GM12878 (cell line): ENCODE data around the gene ECM2. TPM values are rescaled to one million over a fixed set of nuclear protein-coding genes. Genes with fewer than 3 reads are reported as not detected.

ENCODE experiments used
- ATAC-seq: fragments of 200-7000 bp; cut with Tn5 transposase; 3 replicates; pipeline ENCODE4 v1.9.1; 2020; ENCODE audit warnings: mild to moderate bottlenecking, moderate library complexity
- BruUV-seq: library from RNA; stranded (reverse); fragments of 400-500 nt; replicated peaks from 2 replicates; lab custom pipeline; 2021; lab: Mats Ljungman, UMichigan
- CTCF ChIA-PET: fragments of 300-600 bp; sonication (Branson Sonifier 250); formaldehyde crosslinking; extraction: SDS; loops from one replicate; lab custom pipeline; 2021; ENCODE audit warnings: inconsistent platforms; lab: Yijun Ruan, JAX
- POLR2A ChIA-PET: fragments of 350-600 bp; formaldehyde crosslinking; extraction: SDS; loops from one replicate; lab custom pipeline; 2021; ENCODE audit warnings: inconsistent platforms; lab: Charles Lee
- RAD21 ChIA-PET: fragments of 300-600 bp; sonication (Branson Sonifier 250); formaldehyde crosslinking; loops from one replicate; lab custom pipeline; 2023; ENCODE audit warnings: antibody characterized with exemption; ENCODE audit not compliant: unreplicated experiment; lab: Charles Lee
- SMC1A ChIA-PET: fragments of 300-600 bp; sonication (Branson Sonifier 250); formaldehyde crosslinking; loops from one replicate; lab custom pipeline; 2023; ENCODE audit not compliant: unreplicated experiment, uncharacterized antibody; lab: Charles Lee
- DNase-seq: peaks from one replicate; pipeline ENCODE4 v3.0.0-alpha.2; 2011; ENCODE audit warnings: low read depth, low spot score
- FAIRE-seq: peaks from 3 replicates; lab custom pipeline; 2011; peaks lifted over from hg19 to GRCh38; lab: Jason Lieb, UNC
- H2AFZ ChIP-seq: 2 replicates; pipeline ENCODE4 v1.6.0; 2011; ENCODE audit warnings: low read depth, low read length, control low read depth; ENCODE audit not compliant: control insufficient read depth
- H3K27ac ChIP-seq: 2 replicates; pipeline ENCODE4 v1.5.1; 2011; ENCODE audit warnings: control low read depth; ENCODE audit not compliant: control insufficient read depth, insufficient read depth
- H3K27me3 ChIP-seq, 2 experiments: replicated peaks in 1 of 2; 2 replicates each; pipeline versions ENCODE4 v1.6.0 to v1.6.1; 2011; ENCODE audit warnings: low read length in 1 of 2; ENCODE audit not compliant: control insufficient read depth in 2 of 2, insufficient read depth in 2 of 2
- H3K36me3 ChIP-seq, 2 experiments: 2 replicates each; pipeline ENCODE4 v1.5.1; 2011; ENCODE audit warnings: low read length in 1 of 2; ENCODE audit not compliant: control insufficient read depth in 2 of 2, insufficient read depth in 2 of 2
- H3K4me1 ChIP-seq: 2 replicates; pipeline ENCODE4 v1.6.1; 2011; ENCODE audit warnings: mild to moderate bottlenecking, low read length, moderate library complexity, mixed read lengths; ENCODE audit not compliant: control insufficient read depth, insufficient read depth
- H3K4me2 ChIP-seq: 2 replicates; pipeline ENCODE4 v1.6.0; 2011; ENCODE audit warnings: control low read depth; ENCODE audit not compliant: control insufficient read depth, insufficient read depth
- H3K4me3 ChIP-seq: fragments of 200-600 bp; sonication (generic); 2 replicates; pipeline ENCODE4 v1.5.1; 2016
- H3K79me2 ChIP-seq: 2 replicates; pipeline ENCODE4 v1.6.0; 2011; ENCODE audit warnings: low read length; ENCODE audit not compliant: control insufficient read depth, insufficient read depth
- H3K9ac ChIP-seq: 2 replicates; pipeline ENCODE4 v1.8.0; 2011; ENCODE audit warnings: low read length, control low read depth, mixed read lengths; ENCODE audit not compliant: control insufficient read depth, insufficient read depth
- H3K9me3 ChIP-seq: replicated peaks from 3 replicates; pipeline ENCODE4 v1.5.1; 2011; ENCODE audit warnings: mild to moderate bottlenecking, low read length; ENCODE audit not compliant: control insufficient read depth, insufficient read depth
- H4K20me1 ChIP-seq: 2 replicates; pipeline ENCODE4 v1.6.0; 2011; ENCODE audit not compliant: control insufficient read depth, insufficient read depth
- FOXM1 ChIP-seq: IDR thresholded peaks from 2 replicates; pipeline ENCODE4 v1.6.1; 2012; ENCODE audit warnings: low read depth, mild to moderate bottlenecking, inconsistent platforms, low read length, moderate library complexity
- RBBP5 ChIP-seq: fragments of 200-600 bp; sonication (generic); conservative IDR thresholded peaks from 2 replicates; pipeline ENCODE4 v1.6.1; 2016
- RUNX3 ChIP-seq: IDR thresholded peaks from 2 replicates; pipeline ENCODE4 v1.6.1; 2012; ENCODE audit warnings: low read length, inconsistent platforms
- ZNF24 ChIP-seq: fragments of 450-650 bp; IDR thresholded peaks from 2 replicates; pipeline ENCODE4 v1.6.1; 2017; ENCODE audit warnings: antibody characterized with exemption, mild to moderate bottlenecking
- WGBS: methylation state at CpG from one replicate; pipeline ENCODE4 v1.1.6; 2016; ENCODE audit warnings: low lambda C conversion rate; ENCODE audit not compliant: insufficient replicate concordance, insufficient coverage; ENCODE audit errors: missing lambda C conversion rate; 5-methylcytosine and 5-hydroxymethylcytosine counted together
- in situ Hi-C: fragments of 300-500 bp; cut with MboI; formaldehyde crosslinking; loops from 9 replicates; pipeline ENCODE4 v1.14.3; 2018; ENCODE audit warnings: mixed read lengths
- intact Hi-C: fragments of 100-400 bp; cut with micrococcal nuclease; formaldehyde crosslinking; loops from one replicate; pipeline ENCODE4 v1.14.2; 2022; ENCODE audit not compliant: unreplicated experiment
- polyA plus RNA-seq, 11 experiments: library from polyadenylated mRNA; depleted of rRNA in 4 of 11; unstranded in 6 of 11; stranded (reverse) in 5 of 11; fragments of >200 nt; fragmentation: Nextera tagmentation in 4 of 11; fragmentation: Illumina TruSeq in 1 of 11; extraction: Ambion mirVana in 4 of 11; extraction: Trizol in 1 of 11; gene quantifications; 1 replicate in 1 of 11; 2 replicates in 10 of 11; pipeline versions ENCODE4 v1.2.1 to v1.2.3, GENCODE V29; 2011 to 2016; ENCODE audit warnings: inconsistent platforms in 2 of 11, missing spikeins in 2 of 11, low read depth in 1 of 11
- total RNA-seq, 4 experiments: library from RNA; depleted of rRNA in 3 of 4; stranded (reverse); fragments of >200 nt in 3 of 4; fragmentation: Illumina TruSeq in 1 of 4; extraction: Trizol in 1 of 4; gene quantifications; 2 replicates each; pipeline versions ENCODE4 v1.2.1 to v1.2.3, GENCODE V29; 2013 to 2021
- TF ChIP-seq, protein P1 (sequence below): IDR thresholded peaks from 2 replicates; pipeline ENCODE4 v1.6.1; 2011; ENCODE audit warnings: borderline replicate concordance, low read depth, mild to moderate bottlenecking, moderate library complexity, mixed read lengths, low read length; ENCODE audit not compliant: insufficient read depth; ENCODE audit errors: extremely low read length
- TF ChIP-seq, protein P2 (sequence below): fragments of 450-650 bp; IDR thresholded peaks from 2 replicates; pipeline ENCODE4 v1.6.1; 2017; ENCODE audit warnings: borderline replicate concordance

ECM2 gene
- total and polyA plus RNA-seq, 10 of the 15 experiments (the other 5 are each of a cell fraction or from before 2014, with no cell fraction given): 0.03 to 0.67 (median 0.09) TPM; not detected in 2

DNA sequence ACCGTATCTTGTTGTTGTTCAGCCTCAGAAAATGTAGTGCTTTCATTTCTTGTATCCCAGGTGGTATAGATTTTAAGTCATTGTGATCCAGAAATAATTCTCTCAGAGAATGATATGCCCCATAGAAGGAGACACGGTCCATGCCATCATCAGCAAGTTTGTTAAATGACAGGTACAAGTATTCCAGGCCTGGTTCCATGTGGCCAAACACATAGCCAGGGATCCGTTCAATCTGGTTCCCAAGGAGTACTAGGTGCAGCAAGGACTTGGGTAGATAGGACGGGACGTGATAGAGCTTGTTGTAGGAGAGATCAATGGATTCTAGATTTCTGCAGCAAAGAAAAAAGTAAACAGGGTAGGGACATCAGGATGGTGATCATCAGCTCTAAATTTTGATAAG, 35.1 kb downstream of the ECM2 start:
- Histone ChIP-seq H3K4me1 (no peaks in the 10 kb centered on the region), H3K4me3 (no peak overlapping the region), H3K9ac (no peak overlapping the region), H3K4me2 (no peak overlapping the region), H3K27ac (no peak overlapping the region), H4K20me1 (no peaks in the 10 kb centered on the region)
- CTCF ChIA-PET: interaction anchor here (1.3 kb wide), 1 partner anchor 19 kb away, joined by 3 read pairs; no protein-coding TSS in a partner anchor
- in situ Hi-C loops: no loop called here
- no peak for DNase-seq
- TF ChIP-seq, protein P1, sequence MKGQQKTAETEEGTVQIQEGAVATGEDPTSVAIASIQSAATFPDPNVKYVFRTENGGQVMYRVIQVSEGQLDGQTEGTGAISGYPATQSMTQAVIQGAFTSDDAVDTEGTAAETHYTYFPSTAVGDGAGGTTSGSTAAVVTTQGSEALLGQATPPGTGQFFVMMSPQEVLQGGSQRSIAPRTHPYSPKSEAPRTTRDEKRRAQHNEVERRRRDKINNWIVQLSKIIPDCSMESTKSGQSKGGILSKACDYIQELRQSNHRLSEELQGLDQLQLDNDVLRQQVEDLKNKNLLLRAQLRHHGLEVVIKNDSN: no peak
- TF ChIP-seq, protein P2, sequence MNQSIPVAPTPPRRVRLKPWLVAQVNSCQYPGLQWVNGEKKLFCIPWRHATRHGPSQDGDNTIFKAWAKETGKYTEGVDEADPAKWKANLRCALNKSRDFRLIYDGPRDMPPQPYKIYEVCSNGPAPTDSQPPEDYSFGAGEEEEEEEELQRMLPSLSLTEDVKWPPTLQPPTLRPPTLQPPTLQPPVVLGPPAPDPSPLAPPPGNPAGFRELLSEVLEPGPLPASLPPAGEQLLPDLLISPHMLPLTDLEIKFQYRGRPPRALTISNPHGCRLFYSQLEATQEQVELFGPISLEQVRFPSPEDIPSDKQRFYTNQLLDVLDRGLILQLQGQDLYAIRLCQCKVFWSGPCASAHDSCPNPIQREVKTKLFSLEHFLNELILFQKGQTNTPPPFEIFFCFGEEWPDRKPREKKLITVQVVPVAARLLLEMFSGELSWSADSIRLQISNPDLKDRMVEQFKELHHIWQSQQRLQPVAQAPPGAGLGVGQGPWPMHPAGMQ: no peak
- TF ChIP-seq RBBP5 (no peak), FOXM1 (no peak), ZNF24 (no peak), RUNX3 (no peak)
- TF ChIP-seq, all 136 proteins: peak for 0
- 89% methylated on average over 5 of the region's 5 CpGs for WGBS
- Histone ChIP-seq H2AFZ (no peak overlapping the region), H3K79me2 (no peaks in the 10 kb centered on the region), H3K9me3 (no peaks in the 10 kb centered on the region), H3K36me3 (no peaks in the 10 kb centered on the region), H3K27me3 (no peaks in the 10 kb centered on the region)
- no peak for ATAC-seq
- no TSS peak for BruUV-seq
- intact Hi-C loops: loop anchor here (10.0 kb wide), 1 partner anchor 134 kb away; no protein-coding TSS in a partner anchor
- ChIA-PET SMC1A (interaction anchor here (2.5 kb wide), 1 partner anchor 11 kb away, joined by 7 read pairs; no protein-coding TSS in a partner anchor), POLR2A (no interaction called here), RAD21 (no interaction called here)
- no peak for FAIRE-seq
